ENCODE measurements around the gene JPH3.

JPH3 gene

DNA sequence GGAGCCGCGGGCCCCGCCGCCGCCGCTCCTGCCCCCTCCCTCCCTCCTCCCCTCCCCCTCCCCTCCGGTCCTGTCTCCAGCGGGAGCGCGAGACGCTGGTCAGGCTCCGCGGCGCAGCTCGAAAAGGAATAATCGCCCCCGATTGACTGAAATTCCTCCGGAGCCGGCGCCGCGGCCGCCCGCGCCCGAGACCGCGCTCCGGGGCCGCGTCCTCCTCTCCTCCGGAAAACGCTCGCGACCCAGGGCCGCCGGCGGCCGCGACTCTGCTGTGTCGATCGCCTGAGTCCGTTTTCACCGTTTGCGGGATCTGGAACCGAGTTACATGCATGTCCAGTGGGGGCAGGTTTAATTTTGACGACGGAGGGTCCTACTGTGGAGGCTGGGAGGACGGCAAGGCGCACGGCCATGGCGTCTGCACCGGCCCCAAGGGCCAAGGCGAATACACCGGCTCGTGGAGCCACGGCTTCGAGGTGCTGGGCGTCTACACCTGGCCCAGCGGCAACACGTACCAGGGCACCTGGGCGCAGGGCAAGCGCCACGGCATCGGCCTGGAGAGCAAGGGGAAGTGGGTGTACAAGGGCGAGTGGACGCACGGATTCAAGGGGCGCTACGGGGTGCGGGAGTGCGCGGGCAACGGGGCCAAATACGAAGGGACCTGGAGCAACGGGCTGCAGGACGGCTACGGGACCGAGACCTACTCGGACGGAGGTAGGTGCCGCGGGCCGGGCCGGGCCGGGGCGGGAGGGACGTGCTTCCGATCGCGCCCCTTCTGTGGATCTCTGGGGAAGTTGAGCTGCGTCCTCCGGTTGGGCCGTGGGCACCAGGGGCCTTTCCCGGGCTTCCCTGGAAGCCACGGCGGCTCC is 744 bp downstream of the JPH3 start:
- no peak for DNase-seq

DNA sequence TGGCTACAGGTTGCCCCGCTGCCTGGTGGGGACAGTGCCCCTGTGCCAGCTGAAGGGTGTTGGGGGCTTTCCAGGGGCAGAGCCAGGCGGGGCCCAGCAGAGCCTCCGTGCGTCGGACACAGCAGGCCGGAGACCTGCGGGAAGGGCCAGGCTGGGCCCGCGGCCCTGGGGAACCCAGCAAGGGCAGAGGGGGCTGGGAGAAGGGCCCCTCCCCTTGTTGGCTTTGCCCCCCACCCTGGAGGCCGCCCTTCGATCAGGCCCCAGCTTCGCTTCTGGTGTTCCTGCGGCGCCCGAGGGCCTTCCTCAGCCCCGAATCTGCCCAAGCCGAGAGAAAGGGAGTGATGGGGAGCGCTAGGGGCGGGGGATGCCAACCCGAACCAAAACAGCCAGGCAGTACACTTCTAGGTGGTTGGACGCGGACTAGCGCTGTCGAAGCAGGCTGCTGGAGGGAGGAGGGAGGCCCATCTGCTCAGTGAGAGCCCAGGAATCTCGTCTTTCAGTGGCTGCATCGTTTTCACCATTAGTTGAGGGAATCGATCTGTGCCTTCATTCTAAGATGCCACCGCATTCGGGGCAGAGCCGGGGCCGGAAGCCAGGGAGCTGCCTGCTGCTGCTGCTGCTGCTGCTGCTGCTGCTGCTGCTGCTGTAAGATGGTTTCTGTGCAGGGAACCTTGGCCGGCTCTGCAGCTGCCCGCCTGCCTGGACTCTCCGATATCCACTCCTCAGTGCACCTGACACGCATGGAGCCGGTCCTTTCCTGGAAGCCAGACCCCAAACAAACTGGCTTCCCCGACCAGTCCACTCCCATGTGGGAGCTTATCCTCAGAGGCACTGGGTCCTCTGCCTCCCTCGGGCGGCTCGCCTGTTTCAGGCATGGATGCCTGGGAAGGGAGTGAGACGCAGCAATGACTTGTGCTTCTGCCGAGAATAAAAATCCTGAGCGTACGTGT is 1.7 kb downstream of the JPH3 start:
- DNase-seq, result no peak

DNA sequence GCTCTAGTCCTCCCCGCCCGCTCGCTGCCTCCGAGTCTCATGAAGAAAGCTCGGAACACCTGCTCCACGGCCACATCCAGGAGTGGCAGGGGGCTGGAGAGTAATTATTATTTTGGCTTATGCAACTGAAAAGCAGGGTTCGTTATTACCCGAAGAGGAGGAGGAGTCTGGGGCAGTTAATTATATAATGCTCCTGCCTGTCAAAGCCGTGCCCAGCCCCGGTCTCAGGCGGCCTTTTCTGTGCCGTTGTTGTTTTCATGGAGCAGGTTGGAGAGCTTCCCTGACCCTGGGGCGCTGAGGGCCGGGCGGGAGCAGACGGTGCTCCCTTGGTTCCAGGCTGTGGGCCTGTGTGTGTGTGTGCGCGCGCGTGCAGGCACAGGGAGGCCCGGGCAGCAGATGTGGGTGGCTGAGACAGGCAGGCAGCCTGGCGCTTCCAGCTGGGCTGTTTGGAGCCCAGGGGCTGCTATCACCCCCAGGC is 2.4 kb downstream of the JPH3 start:
- DNase-seq, result no peak

DNA sequence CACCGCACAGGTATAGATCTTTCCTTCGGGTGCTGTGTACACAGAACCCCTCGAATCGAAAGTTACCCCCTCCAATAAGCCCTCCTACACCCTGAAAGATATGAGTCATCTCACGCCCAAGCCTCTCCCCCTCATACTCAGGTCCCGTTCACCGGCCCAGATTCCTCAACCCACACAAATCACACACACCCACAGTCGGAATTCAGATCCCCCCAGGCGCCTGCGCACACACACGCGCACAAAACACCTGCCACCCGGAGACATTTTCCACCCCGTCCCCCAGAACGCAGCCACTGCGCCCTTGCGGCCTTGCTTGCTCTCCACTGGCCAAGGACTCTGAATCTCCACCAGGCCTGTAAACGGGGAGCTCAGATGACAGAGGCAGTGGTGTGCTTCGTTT is 4.9 kb downstream of the JPH3 start:
- no peak for DNase-seq

DNA sequence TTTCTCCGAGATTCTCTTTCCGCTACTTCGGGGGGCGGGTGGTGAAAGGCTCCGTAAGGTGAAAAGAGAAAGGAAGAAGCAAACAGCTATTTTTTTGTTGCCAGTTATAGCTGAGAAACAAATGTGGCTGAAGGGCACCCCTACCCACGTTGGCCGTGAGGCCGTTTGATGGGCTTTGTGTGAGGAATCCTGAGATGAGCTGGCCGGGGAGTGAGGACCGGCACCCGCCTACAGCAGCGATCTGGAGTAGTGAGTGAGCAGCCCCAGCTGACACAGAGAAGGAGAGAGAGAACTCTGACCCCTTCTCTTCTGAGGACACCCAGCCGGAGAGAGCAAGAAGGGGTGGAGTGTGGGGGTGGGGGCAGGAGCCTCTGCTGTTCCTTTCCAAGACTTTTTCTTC is 5.6 kb downstream of the JPH3 start:
- no peak for DNase-seq

DNA sequence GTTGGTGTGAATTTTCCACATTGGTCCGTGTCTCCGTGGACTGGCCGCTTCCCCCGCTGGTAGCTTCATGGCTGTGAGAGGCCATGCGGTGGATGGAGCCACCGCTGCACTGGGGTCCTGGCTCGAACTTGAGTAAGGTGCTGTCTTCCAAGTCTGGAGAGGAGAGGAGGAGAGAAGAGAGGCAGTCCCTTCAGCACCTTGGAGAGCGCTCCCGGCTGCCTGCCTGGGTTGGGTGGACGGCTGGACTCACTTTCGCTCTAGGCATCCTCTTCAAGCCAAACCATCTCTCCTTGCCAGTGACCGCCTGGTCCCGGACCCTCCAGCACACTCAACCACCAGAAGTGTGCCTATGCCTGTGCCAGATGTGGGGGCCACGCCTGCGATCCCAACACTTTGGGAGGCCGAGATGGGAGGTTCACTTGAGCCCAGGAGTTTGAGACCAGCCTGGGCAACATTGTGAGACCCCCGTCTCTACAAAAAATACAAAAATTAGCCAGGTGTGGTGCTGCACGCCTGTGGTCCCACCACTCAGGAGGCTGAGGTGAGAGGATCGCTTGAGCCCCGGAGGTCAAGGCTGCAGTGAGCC is 6.2 kb downstream of the JPH3 start:
- peak; percentile 57 for DNase-seq

DNA sequence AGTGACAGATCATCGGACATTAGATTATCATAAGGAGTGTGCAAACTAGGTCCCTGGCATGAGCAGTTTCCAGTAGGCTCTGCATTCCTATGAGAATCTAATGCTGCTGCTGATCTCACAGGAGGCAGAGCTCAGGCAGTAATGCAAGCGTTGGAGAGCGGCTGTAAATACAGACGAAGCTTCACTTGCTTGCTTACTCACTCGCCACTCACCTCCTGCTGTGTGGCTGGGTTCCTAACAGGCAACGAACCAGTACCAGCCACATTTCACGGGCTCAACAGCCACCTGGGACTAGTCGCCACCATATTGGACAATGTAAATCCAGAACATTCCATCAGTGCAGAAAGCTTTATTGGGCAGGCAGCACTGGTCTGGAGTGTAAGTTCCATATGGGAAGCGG is 7.7 kb downstream of the JPH3 start:
- DNase-seq, result no peak

DNA sequence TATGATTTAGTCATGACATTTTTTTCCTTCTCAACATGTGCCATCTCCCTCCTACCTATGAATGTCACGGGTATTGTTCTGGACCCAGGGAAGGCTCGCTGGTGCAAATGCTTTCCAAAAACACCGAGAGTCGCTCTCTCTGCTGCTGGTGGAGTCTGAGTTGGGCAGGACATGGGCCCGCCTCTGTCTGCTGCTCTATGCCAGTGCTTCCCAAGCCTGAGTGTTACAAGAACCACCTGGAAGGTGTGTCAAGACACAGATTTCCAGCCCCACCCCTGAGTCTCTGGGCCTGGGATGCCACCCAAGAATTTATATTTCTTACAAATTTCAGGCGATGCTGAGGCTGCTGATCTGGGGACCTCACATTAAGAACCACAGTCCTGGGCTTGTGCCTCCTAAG is 9.1 kb downstream of the JPH3 start:
- DNase-seq, result no peak

DNA sequence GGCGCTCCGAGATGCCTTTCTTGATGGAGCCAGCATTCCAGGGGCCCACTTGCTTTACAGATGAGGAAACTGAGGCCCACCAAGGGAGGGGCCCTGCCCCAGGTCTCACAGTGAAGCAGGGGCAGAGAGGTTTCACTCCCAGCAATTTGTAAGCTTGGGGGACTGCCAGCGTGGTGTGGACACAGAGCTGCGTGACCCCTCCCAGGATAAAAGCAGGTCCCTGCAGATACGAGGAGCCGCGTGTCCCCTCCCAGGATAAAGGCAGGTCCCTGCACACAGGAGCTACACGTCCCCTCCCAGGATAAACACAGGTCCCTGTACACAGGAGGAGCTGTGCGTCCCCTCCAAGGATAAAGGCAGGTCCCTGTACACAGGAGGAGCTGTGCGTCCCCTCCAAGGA is 11.7 kb downstream of the JPH3 start:
- no peak for DNase-seq

DNA sequence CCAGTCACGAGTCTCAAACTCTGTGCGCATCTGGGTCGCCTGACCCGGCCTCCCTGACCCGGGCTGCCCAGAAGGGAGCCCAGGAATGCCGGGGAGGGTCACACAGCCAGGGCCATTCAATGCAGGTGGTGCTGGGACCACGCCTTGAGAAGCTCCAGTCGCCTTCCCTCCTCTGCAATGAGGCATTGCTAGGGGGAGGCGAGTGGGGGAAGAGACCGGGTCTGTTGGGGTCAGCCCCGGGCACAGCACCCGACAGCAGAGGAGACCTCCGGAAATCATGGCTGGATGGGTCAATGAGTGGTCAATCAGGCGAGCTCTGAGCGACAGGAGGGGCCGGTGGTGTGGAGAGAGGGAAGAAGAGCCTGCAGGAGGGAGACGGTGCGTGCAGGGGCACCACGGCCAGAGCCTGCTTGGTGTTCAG is 13.3 kb downstream of the JPH3 start:
- no peak for DNase-seq

DNA sequence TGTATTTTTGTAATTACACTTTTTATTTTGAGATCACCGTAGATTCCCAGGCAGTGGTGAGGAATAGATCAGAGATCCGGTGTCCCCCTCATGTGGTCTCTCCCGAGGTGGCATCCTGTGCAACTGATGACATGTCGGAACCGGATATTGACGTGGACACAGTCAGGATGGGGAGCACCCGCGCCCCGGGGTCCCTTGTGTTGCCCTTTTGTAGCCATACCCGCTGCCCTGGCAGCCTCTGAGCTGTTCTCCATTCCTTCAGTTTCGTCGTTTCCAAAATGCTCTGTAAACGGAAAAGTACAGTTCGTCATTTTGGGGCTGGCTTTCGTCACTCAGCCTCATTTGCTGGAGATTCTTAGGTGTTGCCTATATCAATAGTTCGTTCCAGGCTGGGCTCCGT is 14.2 kb downstream of the JPH3 start:
- DNase-seq, result no peak

DNA sequence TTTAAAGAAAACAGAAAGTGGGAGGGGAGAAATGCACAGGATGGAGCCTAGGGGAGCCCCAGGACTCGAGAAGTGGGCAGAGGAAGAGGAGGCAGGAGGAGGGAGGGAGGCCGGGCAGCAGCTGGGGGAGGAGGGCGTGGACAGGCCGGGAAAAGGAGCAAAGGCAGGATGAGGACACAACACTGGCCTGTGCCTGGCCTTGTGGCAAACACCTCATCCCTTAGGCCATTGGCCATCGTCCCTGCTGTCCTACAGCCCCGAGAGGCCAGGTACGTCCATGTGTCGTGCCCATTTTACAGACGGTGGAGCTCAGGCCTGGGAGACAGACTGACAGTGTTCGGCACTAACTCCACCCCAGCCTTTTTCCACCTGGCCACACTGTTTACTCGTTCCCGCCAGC is 15.9 kb downstream of the JPH3 start:
- no peak for DNase-seq

DNA sequence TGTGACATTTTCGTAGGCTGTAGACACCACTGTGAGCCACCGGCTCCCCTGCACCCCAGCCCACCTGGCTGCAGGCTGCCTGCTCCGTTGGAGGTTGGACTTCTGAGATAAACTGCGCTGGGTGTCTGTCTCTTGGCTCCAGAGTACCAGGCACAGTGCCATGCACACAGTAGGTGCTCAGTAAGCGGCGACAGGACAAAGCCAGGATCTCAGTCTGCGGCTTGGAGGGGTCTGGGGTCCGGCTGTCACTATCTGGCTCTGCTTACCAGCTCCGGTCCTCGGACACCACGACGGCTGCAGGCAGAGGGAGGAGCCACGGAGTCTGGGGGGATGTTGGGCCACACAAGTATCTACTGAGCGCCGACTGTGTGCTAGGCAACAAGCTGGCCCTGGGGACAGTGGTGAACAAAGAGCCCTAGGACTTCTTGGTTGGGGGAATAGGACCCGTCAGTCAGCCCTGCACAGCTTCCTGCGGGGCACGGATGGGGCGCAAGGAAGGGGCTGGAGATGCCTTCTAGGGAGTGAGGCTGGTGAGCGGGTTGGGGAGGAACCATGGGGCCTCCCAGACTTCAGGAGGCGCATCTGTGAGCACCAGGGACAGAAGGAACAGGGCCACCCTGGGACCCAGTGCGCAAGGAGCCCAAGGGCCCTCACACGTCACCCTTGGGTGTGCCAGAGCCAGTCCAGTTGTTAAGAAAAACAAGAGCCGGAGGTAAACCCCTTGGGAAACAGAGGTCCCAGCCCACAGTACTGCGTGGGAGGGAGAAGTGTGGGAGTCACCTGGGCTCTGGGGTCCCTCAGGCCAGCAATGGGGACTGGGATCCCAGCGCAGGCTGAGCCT is 17.3 kb downstream of the JPH3 start:
- DNase-seq, result no peak

DNA sequence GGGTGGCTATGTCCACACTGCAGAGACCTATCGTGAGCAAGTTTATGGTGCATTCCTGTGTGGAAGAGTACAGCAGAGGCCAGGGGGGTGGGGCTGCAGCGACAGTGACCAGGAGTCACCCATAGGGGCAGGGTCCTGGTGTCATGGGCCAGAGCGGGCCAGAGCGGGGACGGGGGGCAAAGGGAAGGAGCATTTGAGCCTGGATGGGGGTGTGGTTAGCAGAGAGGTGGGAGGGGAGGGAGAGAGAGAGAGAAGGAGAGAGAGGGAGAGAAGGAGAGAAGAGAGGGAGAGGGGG is 17.8 kb downstream of the JPH3 start:
- DNase-seq, result no peak

DNA sequence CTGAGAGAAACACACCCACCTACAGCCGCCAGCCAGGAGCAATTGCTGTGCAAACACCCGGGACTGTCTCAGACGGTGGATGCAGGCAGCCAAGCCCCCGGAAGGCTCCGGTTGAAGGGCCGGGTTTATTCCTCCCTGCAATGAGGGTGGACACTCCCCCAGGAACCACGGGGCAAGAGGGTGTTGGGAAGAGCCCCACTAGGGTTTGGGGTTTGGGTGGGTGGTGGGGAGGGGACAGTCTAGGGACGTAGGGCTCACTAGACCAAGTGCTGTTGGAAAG is 19.2 kb downstream of the JPH3 start:
- no peak for DNase-seq

DNA sequence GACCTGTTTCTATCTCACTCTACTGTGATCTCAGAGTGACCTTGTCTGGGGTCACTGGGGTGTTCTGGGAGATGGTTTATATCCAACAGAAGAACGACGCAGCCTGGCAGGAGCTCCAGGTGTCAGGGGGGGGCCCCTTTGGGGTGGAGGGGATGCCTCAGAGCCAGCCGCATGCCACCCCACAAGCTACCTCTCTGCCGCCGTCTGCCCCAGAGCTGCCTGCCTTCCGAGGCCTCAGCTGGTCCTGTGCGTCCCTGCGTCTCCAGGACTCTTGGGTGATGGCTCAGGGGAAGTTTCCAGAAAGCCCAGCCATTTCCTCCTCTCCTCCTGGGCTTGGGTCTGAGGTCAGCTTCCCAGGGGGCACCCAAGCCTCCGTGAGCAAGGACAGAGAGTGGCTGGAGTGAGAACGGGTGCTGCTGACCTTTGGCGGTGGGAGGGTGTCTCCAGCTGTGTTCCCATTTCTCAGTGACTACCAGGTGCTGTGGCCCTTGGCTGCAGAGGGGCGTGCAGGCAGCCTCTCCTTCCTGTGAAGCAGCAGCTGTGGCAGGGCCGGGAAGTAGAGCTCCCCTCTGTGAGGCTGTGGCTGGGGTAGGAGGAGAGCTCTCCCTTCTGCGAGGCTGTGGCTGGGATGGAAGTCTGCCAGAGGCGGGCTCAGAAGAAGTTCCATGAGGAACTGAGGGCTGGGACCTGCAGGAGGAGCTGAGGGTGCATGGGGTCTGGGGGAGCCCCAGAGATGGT is 19.8 kb downstream of the JPH3 start:
- no peak for DNase-seq

DNA sequence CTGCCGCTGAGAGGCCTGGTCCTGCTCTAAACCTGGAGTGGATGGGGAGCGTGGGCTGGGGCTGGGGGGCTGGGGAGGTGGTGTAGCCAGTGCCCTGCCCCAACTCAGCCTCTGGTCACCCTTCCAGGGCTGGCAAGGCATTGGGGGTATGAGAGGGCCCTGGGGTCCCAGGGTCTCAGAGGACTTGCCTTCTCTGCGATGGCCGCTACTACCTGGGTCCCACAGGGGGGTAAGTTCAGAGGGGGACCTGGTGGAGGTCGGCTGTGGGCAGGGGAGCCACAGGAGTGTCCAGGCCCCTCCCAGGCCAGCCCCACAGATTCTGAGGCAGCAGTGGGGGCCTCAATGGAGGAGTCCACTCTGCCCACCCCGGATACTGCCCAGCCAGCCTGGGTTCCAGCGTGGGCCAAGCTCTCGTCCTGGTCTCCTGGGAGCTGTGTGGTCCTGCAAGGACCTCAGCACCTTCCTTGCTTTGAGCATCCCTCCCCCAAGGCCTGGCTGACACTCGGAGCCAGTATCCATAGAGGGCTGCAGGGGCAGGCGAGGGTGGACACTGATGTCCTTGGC is 20.5 kb downstream of the JPH3 start:
- no peak for DNase-seq

DNA sequence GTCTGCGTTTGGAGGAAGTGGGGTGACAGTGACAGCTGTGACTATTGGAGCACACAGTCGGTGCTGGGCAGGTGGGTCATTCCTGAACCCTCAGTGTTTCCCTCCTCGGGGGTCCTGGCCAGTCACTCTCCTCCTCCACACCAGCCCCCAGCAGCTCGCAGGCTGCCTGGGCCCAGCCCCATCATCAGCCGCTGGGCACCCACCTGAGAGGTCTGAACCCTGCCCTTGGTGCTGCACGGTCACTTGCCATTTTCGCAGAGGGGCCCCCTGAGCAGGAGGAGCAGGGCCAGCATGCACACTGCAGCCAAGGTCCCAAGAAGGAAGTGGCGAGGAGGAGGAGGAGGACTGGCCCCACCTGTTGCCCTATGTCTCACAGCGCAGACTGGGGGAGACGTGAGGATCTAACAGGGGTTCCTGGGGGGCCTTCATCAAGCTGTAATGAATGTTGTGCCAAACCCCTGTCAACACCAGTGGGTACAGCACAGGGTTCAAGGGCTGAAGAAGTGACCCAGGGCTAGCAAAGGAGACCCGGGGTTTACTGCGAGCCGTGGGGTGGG is 23.0 kb downstream of the JPH3 start:
- DNase-seq, result no peak

DNA sequence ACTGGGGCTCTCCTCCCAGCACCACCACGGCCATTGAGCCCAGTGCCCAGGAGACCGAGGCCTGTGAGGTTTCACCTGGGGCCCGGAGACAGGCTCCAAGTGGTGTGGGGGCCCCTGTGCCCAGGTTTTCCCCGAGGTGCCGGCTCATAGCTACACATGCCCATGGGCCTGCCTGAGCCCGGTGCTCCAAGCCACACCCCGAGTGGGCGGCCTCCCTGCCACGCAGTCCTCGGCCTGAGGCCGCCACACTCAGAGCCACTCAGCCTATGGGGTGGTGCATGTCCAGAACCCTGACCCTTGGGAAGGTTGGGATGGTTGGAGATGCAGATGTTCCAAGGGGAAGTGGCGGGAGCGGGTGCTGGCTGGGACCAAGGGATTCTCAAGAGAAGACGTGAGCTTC is 24.1 kb downstream of the JPH3 start:
- no peak for DNase-seq

DNA sequence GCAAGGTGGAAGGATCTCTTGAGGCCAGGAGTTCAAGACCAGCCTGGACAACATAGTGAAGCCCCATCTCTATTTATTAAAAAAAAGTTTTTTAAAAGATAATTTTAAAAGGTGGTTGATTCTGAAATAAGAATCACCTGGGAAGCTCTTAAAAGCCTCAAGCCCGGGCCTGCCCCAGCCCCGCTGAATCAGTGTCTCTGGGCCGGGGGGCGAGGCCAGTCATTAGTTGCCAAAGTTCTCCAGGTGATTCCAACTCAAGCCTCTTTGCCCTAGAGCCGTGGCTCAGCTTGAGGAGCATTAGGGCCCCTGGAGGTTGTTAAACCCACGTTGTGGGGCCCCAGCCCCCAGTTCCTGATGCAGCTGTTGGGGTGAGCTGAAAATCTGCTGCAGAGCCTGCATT is 24.6 kb downstream of the JPH3 start:
- DNase-seq, result no peak

DNA sequence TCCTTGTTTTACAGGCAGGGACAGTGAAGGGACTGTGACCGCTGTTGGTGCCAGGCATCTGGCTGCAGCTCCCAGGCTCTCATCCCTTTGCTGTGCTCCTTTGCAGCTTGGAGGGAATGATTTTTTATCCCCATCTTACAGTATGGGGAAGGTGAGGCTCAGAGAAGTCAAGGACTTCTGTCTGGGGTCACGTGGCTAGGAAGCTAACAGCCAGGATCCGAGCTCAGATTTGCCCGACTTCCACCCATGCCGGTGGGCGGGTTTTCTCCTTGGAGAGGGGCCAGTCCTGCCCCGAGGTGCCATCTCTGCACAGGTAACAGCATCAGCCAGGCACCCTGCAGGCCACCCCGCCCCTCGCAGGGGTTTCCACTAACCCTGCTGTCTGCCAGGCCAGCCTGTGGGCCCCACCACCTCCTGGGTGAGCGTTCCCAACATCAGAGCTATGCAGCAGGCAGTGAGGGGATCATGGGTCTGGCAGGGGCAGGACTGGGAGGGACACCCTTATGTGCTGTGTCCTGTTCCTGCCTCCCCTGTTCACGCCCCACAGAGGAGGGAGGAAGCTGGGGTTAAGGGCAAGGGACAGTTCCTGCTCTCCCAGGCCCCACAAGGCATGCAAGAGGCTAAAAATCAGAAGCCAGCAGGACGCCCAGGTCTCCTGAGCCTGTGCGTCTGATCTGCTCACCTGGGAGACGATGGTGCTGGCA is 25.4 kb downstream of the JPH3 start:
- DNase-seq, result no peak
